H9 (cell line): ENCODE measurements around the gene NPAS1. TPM values are rescaled to one million over a fixed set of nuclear protein-coding genes. Genes with fewer than 3 reads are reported as not detected.

Source experiments
- DNase-seq: peaks from one replicate; pipeline ENCODE4 v3.0.0-alpha.2; 2017
- H2AFZ ChIP-seq: one replicate; pipeline ENCODE4 v1.6.1; 2013; ENCODE audit warnings: mild to moderate bottlenecking, low read length, control low read depth, moderate library complexity
- H2AK5ac ChIP-seq: 2 replicates; pipeline ENCODE4 v1.6.1; 2013; ENCODE audit warnings: low read length, control low read depth, mixed read lengths; ENCODE audit not compliant: insufficient read length
- H2BK120ac ChIP-seq: one replicate; pipeline ENCODE4 v1.6.1; 2013; ENCODE audit warnings: low read depth, mild to moderate bottlenecking, low read length, control low read depth, inconsistent platforms; ENCODE audit not compliant: poor library complexity, severe bottlenecking
- H2BK12ac ChIP-seq: 2 replicates; pipeline ENCODE4 v1.6.1; 2013; ENCODE audit warnings: low read length, control low read depth, mixed read lengths, low read depth; ENCODE audit not compliant: insufficient read length
- H2BK15ac ChIP-seq: 2 replicates; pipeline ENCODE4 v1.6.1; 2013; ENCODE audit warnings: low read depth, low read length, control low read depth
- H2BK20ac ChIP-seq: one replicate; pipeline ENCODE4 v1.6.1; 2013; ENCODE audit warnings: low read depth, mild to moderate bottlenecking, low read length, control low read depth, inconsistent platforms; ENCODE audit not compliant: poor library complexity, severe bottlenecking
- H2BK5ac ChIP-seq: 2 replicates; pipeline ENCODE4 v1.6.1; 2013; ENCODE audit warnings: low read length, control low read depth, mixed read lengths; ENCODE audit not compliant: insufficient read length
- H3K14ac ChIP-seq: 2 replicates; pipeline ENCODE4 v1.6.1; 2013; ENCODE audit warnings: low read length, control low read depth; ENCODE audit not compliant: insufficient read depth
- H3K18ac ChIP-seq: 2 replicates; pipeline ENCODE4 v1.6.1; 2013; ENCODE audit warnings: low read depth, mild to moderate bottlenecking, mixed read lengths, low read length, control low read depth; ENCODE audit not compliant: insufficient read length
- H3K23ac ChIP-seq: 2 replicates; pipeline ENCODE4 v1.6.1; 2013; ENCODE audit warnings: low read length, control low read depth, mixed read lengths, low read depth; ENCODE audit not compliant: insufficient read length
- H3K23me2 ChIP-seq: 2 replicates; pipeline ENCODE4 v1.6.1; 2013; ENCODE audit warnings: low read depth, mild to moderate bottlenecking, mixed read lengths, low read length, control low read depth; ENCODE audit not compliant: insufficient read length, poor library complexity, severe bottlenecking
- H3K27ac ChIP-seq: 2 replicates; pipeline ENCODE4 v1.5.1; 2013; ENCODE audit warnings: low read length, control low read depth, mixed read lengths, low read depth; ENCODE audit not compliant: insufficient read length
- H3K27me3 ChIP-seq: 2 replicates; pipeline ENCODE4 v1.6.1; 2013; ENCODE audit warnings: low read length, control low read depth, inconsistent platforms; ENCODE audit not compliant: insufficient read depth
- H3K4ac ChIP-seq: 2 replicates; pipeline ENCODE4 v1.6.1; 2013; ENCODE audit warnings: low read depth, mild to moderate bottlenecking, control low read depth, inconsistent platforms, low read length, moderate library complexity
- H3K4me1 ChIP-seq: 2 replicates; pipeline ENCODE4 v1.6.1; 2013; ENCODE audit warnings: low read length, control low read depth, inconsistent platforms; ENCODE audit not compliant: insufficient read depth
- H3K4me2 ChIP-seq: 2 replicates; pipeline ENCODE4 v1.6.1; 2013; ENCODE audit warnings: low read length, control low read depth, mixed read lengths; ENCODE audit not compliant: insufficient read length, insufficient read depth
- H3K56ac ChIP-seq: 2 replicates; pipeline ENCODE4 v1.6.1; 2013; ENCODE audit warnings: low read depth, mild to moderate bottlenecking, mixed read lengths, low read length, control low read depth; ENCODE audit not compliant: insufficient read length
- H3K79me1 ChIP-seq: 2 replicates; pipeline ENCODE4 v1.6.1; 2013; ENCODE audit warnings: low read depth, mild to moderate bottlenecking, moderate library complexity, low read length, control low read depth, inconsistent platforms; ENCODE audit not compliant: insufficient read depth, poor library complexity, severe bottlenecking
- H3K79me2 ChIP-seq: 2 replicates; pipeline ENCODE4 v1.6.1; 2013; ENCODE audit warnings: low read length, control low read depth, inconsistent platforms; ENCODE audit not compliant: insufficient read depth
- H3K9ac ChIP-seq: 2 replicates; pipeline ENCODE4 v1.6.1; 2013; ENCODE audit warnings: low read length, control low read depth, mixed read lengths; ENCODE audit not compliant: insufficient read length; ENCODE audit errors: extremely low read depth
- H3K9me3 ChIP-seq: one replicate; pipeline ENCODE4 v1.6.1; 2013; ENCODE audit warnings: low read depth, low read length, inconsistent platforms; ENCODE audit not compliant: control insufficient read depth
- H3T11ph ChIP-seq: one replicate; pipeline ENCODE4 v1.6.1; 2013; ENCODE audit warnings: mild to moderate bottlenecking, low read length, control low read depth, inconsistent platforms
- H4K20me1 ChIP-seq: one replicate; pipeline ENCODE4 v1.6.1; 2013; ENCODE audit not compliant: control insufficient read depth, insufficient read length, insufficient read depth
- H4K5ac ChIP-seq: 2 replicates; pipeline ENCODE4 v1.6.1; 2013; ENCODE audit warnings: low read depth, mild to moderate bottlenecking, mixed read lengths, low read length, control low read depth; ENCODE audit not compliant: insufficient read length
- H4K8ac ChIP-seq: replicated peaks from 2 replicates; pipeline ENCODE4 v1.6.1; 2013; ENCODE audit warnings: low read length, control low read depth, mixed read lengths, low read depth; ENCODE audit not compliant: insufficient read length
- H4K91ac ChIP-seq: 2 replicates; pipeline ENCODE4 v1.6.1; 2013; ENCODE audit warnings: low read depth, mild to moderate bottlenecking, moderate library complexity, mixed read lengths, low read length, control low read depth; ENCODE audit not compliant: insufficient read length
- H3K27ac Mint-ChIP-seq, 3 experiments: 2 replicates in 2 of 3; 3 replicates in 1 of 3; pipeline ENCODE4 v1.8.0; 2020 to 2021; ENCODE audit warnings: mixed read lengths in 3 of 3, mild to moderate bottlenecking in 1 of 3, moderate library complexity in 1 of 3
- H3K27me3 Mint-ChIP-seq: 2 replicates; pipeline ENCODE4 v1.8.0; 2021; ENCODE audit warnings: low read depth, mild to moderate bottlenecking, moderate library complexity, mixed read lengths
- H3K36me3 Mint-ChIP-seq, 3 experiments: 2 replicates in 2 of 3; 3 replicates in 1 of 3; pipeline ENCODE4 v1.8.0; 2020 to 2021; ENCODE audit warnings: low read depth in 3 of 3, mixed read lengths in 3 of 3; ENCODE audit not compliant: insufficient read depth in 1 of 3
- H3K4me1 Mint-ChIP-seq, 2 experiments: 2 replicates each; pipeline ENCODE4 v1.8.0; 2020; ENCODE audit warnings: mixed read lengths in 2 of 2
- H3K4me3 Mint-ChIP-seq, 2 experiments: 2 replicates in 1 of 2; 3 replicates in 1 of 2; pipeline ENCODE4 v1.8.0; 2020 to 2021; ENCODE audit warnings: mild to moderate bottlenecking in 2 of 2, mixed read lengths in 2 of 2, moderate library complexity in 1 of 2
- H3K9me3 Mint-ChIP-seq, 2 experiments: 2 replicates in 1 of 2; 3 replicates in 1 of 2; pipeline ENCODE4 v1.8.0; 2020; ENCODE audit warnings: mild to moderate bottlenecking in 2 of 2, mixed read lengths in 2 of 2, moderate library complexity in 1 of 2
- CTCF ChIP-seq: fragments of 200-600 bp; sonication (generic); conservative IDR thresholded peaks from 3 replicates; pipeline ENCODE4 v1.8.0; 2021; ENCODE audit warnings: antibody characterized with exemption, mild to moderate bottlenecking
- WGBS: extraction: QIAGEN DNeasy Blood & Tissue Kit; methylation state at CpG from one replicate; pipeline ENCODE4 v1.1.7; 2013; ENCODE audit warnings: missing lambda C conversion rate, low lambda C conversion rate, mixed read lengths; ENCODE audit not compliant: insufficient read length; ENCODE audit errors: extremely low coverage; 5-methylcytosine and 5-hydroxymethylcytosine counted together
- long read RNA-seq: library from polyadenylated mRNA; unstranded; transcript quantifications from one replicate; pipeline ENCODE4 v2.0.0, GENCODE V29; 2020
- total RNA-seq: library from RNA; stranded (reverse); gene quantifications from 2 replicates; pipeline ENCODE4 v1.2.1, GENCODE V29; 2021

NPAS1 gene
- total RNA-seq, result 17.8 and 20.0 TPM in 2 replicates
- long read RNA-seq, partial matches to known transcripts, result 1 of 21 reads
- long read RNA-seq, other reads (novel, unspliced or antisense), result 19 of 21 reads

- no peak within 1 kb of the TSS for H3K56ac ChIP-seq
- H3K23me2 ChIP-seq, result peaks cover 18% of the 10 kb centered on the region
- Mint-ChIP-seq H3K4me1 (peaks cover 11 to 17% of the 10 kb centered on the region in 2 experiments), H3K27ac (no peak within 1 kb of the TSS; a peak in 1 of 7 replicates), H3K9me3 (no peaks in the 10 kb centered on the region), H3K36me3 (no peaks in the 10 kb centered on the region; a peak in 2 of 7 replicates), H3K4me3 (peak within 1 kb of the TSS; percentile 57 to 80), H3K27me3 (peaks cover 72% of the 10 kb centered on the region)
- peak; percentile 66 for DNase-seq
- H4K20me1 ChIP-seq, result no peaks in the 10 kb centered on the region
- WGBS, result no CpG with 5 or more reads among the region's 58 CpGs
- no peak within 1 kb of the TSS for H2BK20ac ChIP-seq
- H4K8ac ChIP-seq, result no peak within 1 kb of the TSS
- no peak within 1 kb of the TSS for H4K5ac ChIP-seq
- no peak within 1 kb of the TSS for H3K4ac ChIP-seq
- H3K27ac ChIP-seq, result no peak within 1 kb of the TSS
- H3K79me2 ChIP-seq, result no peaks in the 10 kb centered on the region
- no peak within 1 kb of the TSS for H3K23ac ChIP-seq
- no peak within 1 kb of the TSS for H4K91ac ChIP-seq
- no peak within 1 kb of the TSS for H2BK15ac ChIP-seq
- H3K9me3 ChIP-seq, result no peaks in the 10 kb centered on the region
- H2AK5ac ChIP-seq, result no peak within 1 kb of the TSS
- no peak within 1 kb of the TSS for H3T11ph ChIP-seq
- H3K9ac ChIP-seq, result no peak within 1 kb of the TSS
- H3K79me1 ChIP-seq, result no peaks in the 10 kb centered on the region
- 0 out of 2 replicates have a peak, but pooled peaks cover 2% of the 10 kb centered on the region for H3K4me1 ChIP-seq
- H3K14ac ChIP-seq, result no peak within 1 kb of the TSS
- H2AFZ ChIP-seq, result no peak within 1 kb of the TSS
- no peak within 1 kb of the TSS for H3K18ac ChIP-seq
- H2BK120ac ChIP-seq, result no peak within 1 kb of the TSS
- no peak within 1 kb of the TSS for H2BK5ac ChIP-seq
- peak within 1 kb of the TSS; percentile 32 for H3K4me2 ChIP-seq
- H3K27me3 ChIP-seq, result peaks cover 39% of the 10 kb centered on the region
- no peak for TF ChIP-seq CTCF
- no peak within 1 kb of the TSS for H2BK12ac ChIP-seq
Observed at GRCh38 chr19:47019431-47020041, at the start of gene NPAS1. TSS of gene NPAS1 (plus strand) at chr19:47019837. CDS start at chr19:47021048, 1,211 bp downstream.
